Coronary artery (tissue), 2 donors: ENCODE measurements around the gene KANK2.
A peak's percentile ranks its signal among the peaks of the same experiment; 100 is the strongest.
"Not testable (repeated sequence)": the region's sequence is repeated elsewhere in the genome, so short reads cannot be mapped to it uniquely, and the experiment has no call there.

Experiments used
- DNase-seq: peaks from one replicate; pipeline ENCODE4 v3.0.0-alpha.2; 2017; ENCODE audit warnings: low spot score
- H3K27ac ChIP-seq, 2 donors: fragments of 200-600 bp; sonication (generic); one replicate each; pipeline ENCODE4 v1.5.1; 2016 to 2019
- H3K4me3 ChIP-seq: fragments of 200-600 bp; sonication (generic); 2 replicates; pipeline ENCODE4 v1.5.1; 2016; ENCODE audit warnings: mild to moderate bottlenecking, moderate library complexity
- CTCF ChIP-seq: fragments of 200-600 bp; sonication (generic); IDR thresholded peaks from one replicate; pipeline ENCODE4 v1.5.1; 2019; ENCODE audit warnings: antibody characterized with exemption

Gene KANK2

GRCh38 chr19:11125994-11126685, 71.2 kb downstream of the KANK2 start:
- H3K4me3 ChIP-seq: no peak overlapping the region
- peak; percentile 39 for TF ChIP-seq CTCF
- H3K27ac ChIP-seq: no peak overlapping the region
- DNase-seq: no peak

GRCh38 chr19:11124157-11124556, 73.2 kb downstream of the KANK2 start:
- H3K27ac ChIP-seq, H3K4me3 ChIP-seq, DNase-seq: not testable (repeated sequence)

- no peak overlapping the region for H3K4me3 ChIP-seq
- DNase-seq: no peak
- TF ChIP-seq CTCF: no peak
- H3K27ac ChIP-seq: no peak overlapping the region
These were observed 74.2 kb downstream of the KANK2 start for GRCh38 chr19:11123114-11123513.

GRCh38 chr19:11121963-11122362, 75.4 kb downstream of the KANK2 start:
- not testable (repeated sequence) for H3K27ac ChIP-seq, DNase-seq, H3K4me3 ChIP-seq

- no peak for DNase-seq
- no peak for TF ChIP-seq CTCF
- Histone ChIP-seq H3K27ac (no peak overlapping the region), H3K4me3 (no peak overlapping the region)
These were observed 80.8 kb downstream of the KANK2 start for GRCh38 chr19:11116507-11116906.

GRCh38 chr19:11115895-11116446, 81.4 kb downstream of the KANK2 start:
- DNase-seq: no peak
- TF ChIP-seq CTCF: no peak
- Histone ChIP-seq H3K4me3 (no peak overlapping the region), H3K27ac (no peak overlapping the region)

GRCh38 chr19:11115042-11115441, 82.3 kb downstream of the KANK2 start:
- Histone ChIP-seq H3K4me3 (no peak overlapping the region), H3K27ac (no peak overlapping the region)
- no peak for DNase-seq
- no peak for TF ChIP-seq CTCF
